ENCODE results near the gene PDIA5. TPM values are rescaled to one million over a fixed set of nuclear protein-coding genes. Genes with fewer than 3 reads are reported as not detected.

PDIA5 gene
- total RNA-seq, 1 experiment from 2014 or later: 24.3 TPM

- WGBS (ENCODE audit: extremely low coverage, insufficient read length, low lambda C conversion rate): no CpG with 5 or more reads among the region's 24 CpGs
These were observed 1.1 kb downstream of the PDIA5 start for GRCh38 chr3:123067689-123068600.

More at GRCh38 chr3:123067689-123068600, 1.1 kb downstream of the PDIA5 start:
- Histone ChIP-seq H3K56ac (ENCODE audit: insufficient read length, low read depth, low read length) (no peak overlapping the region), H3K4me1 (ENCODE audit: insufficient read depth, low read length) (peaks cover 7% of the 10 kb centered on the region; the same call in 1 of the 2 replicates), H4K20me1 (ENCODE audit: control insufficient read depth, insufficient read depth, insufficient read length) (no peaks in the 10 kb centered on the region), H3K79me2 (ENCODE audit: insufficient read depth, low read length) (peaks cover 17% of the 10 kb centered on the region; the same call in 1 of the 2 replicates), H4K5ac (ENCODE audit: insufficient read length, low read depth, low read length) (no peak overlapping the region), H3K23me2 (ENCODE audit: insufficient read length, low read depth, low read length, poor library complexity, severe bottlenecking) (peaks cover 18% of the 10 kb centered on the region), H3K79me1 (ENCODE audit: insufficient read depth, low read depth, low read length, poor library complexity, severe bottlenecking) (peaks cover 7% of the 10 kb centered on the region), H3K14ac (ENCODE audit: insufficient read depth, low read length) (no peak overlapping the region; the same call in 1 of the 2 replicates), H3K27me3 (ENCODE audit: insufficient read depth, low read length) (no peaks in the 10 kb centered on the region; the same call in 1 of the 2 replicates), H2BK15ac (ENCODE audit: low read depth, low read length) (no peak overlapping the region), H4K8ac (replicated peaks; ENCODE audit: insufficient read length, low read depth, low read length) (no peak overlapping the region), H3K9me3 (ENCODE audit: control insufficient read depth, low read depth, low read length) (no peaks in the 10 kb centered on the region), H3K23ac (ENCODE audit: insufficient read length, low read depth, low read length) (no peak overlapping the region), H3K18ac (ENCODE audit: insufficient read length, low read depth, low read length) (no peak overlapping the region), H2AFZ (ENCODE audit: low read length) (no peak overlapping the region), H2BK20ac (ENCODE audit: low read depth, low read length, poor library complexity, severe bottlenecking) (no peak overlapping the region), H4K91ac (ENCODE audit: insufficient read length, low read depth, low read length) (no peak overlapping the region), H2BK5ac (ENCODE audit: insufficient read length, low read length) (no peak overlapping the region), H2AK5ac (ENCODE audit: insufficient read length, low read length) (no peak overlapping the region), H3K4me2 (ENCODE audit: insufficient read depth, insufficient read length, low read length) (peak overlapping the region; percentile 80), H3K27ac (ENCODE audit: insufficient read length, low read depth, low read length) (no peak overlapping the region), H3K9ac (ENCODE audit: extremely low read depth, insufficient read length, low read length) (no peak overlapping the region), H2BK120ac (ENCODE audit: low read depth, low read length, poor library complexity, severe bottlenecking) (no peak overlapping the region), H3K4ac (ENCODE audit: low read depth, low read length) (no peak overlapping the region), H2BK12ac (ENCODE audit: insufficient read length, low read depth, low read length) (no peak overlapping the region), H3T11ph (ENCODE audit: low read length) (no peak overlapping the region)
- Mint-ChIP-seq H3K27ac (peak overlapping the region in 1 of 3 experiments; percentile 86; a peak in 1 of 7 replicates), H3K4me1 (peaks cover 37 to 49% of the 10 kb centered on the region in 2 experiments), H3K36me3 (ENCODE audit: insufficient read depth in 1 of 3, low read depth in 3 of 3) (no peaks in the 10 kb centered on the region; a peak in 1 of 7 replicates), H3K27me3 (ENCODE audit: low read depth) (peaks cover 35% of the 10 kb centered on the region), H3K9me3 (peaks cover 6 to 9% of the 10 kb centered on the region in 2 experiments; a peak in 3 of 5 replicates), H3K4me3 (peak overlapping the region; percentile 71 to 91)
- TF ChIP-seq CTCF (conservative IDR thresholded peaks at IDR 0.05): no peak
- DNase-seq: peak; percentile 76

All from H9 (cell line).